NCI-H2029 (cell line): ENCODE results near the gene NFATC4.
A peak's percentile ranks its signal among the peaks of the same experiment; 100 is the strongest.

ENCODE experiments used
- DNase-seq: peaks from one replicate; lab custom pipeline; 2025; lab: John Stamatoyannopoulos, UW

NFATC4 gene

GRCh38 chr14:24388474-24389179 is 20.6 kb downstream of the NFATC4 start:
- DNase-seq, result no peak

GRCh38 chr14:24389226-24389848 is 21.4 kb downstream of the NFATC4 start:
- DNase-seq, result no peak

- DNase-seq, result no peak
Observed at GRCh38 chr14:24390701-24391468, 22.9 kb downstream of the NFATC4 start.

- peak; percentile 75 for DNase-seq
Observed at GRCh38 chr14:24392325-24393091, 24.5 kb downstream of the NFATC4 start.

- DNase-seq, result no peak
Observed at GRCh38 chr14:24394275-24394674, 26.3 kb downstream of the NFATC4 start.

GRCh38 chr14:24395609-24396582 is 27.9 kb downstream of the NFATC4 start:
- DNase-seq, result no peak

GRCh38 chr14:24397639-24398292 is 29.8 kb downstream of the NFATC4 start:
- DNase-seq, result no peak

GRCh38 chr14:24398293-24398652 is 30.3 kb downstream of the NFATC4 start:
- no peak for DNase-seq

- no peak for DNase-seq
Observed at GRCh38 chr14:24398653-24399446, 30.9 kb downstream of the NFATC4 start, which contains the start of gene NYNRIN. Gene NYNRIN (plus strand): TSS chr14:24399003. CDS start chr14:24399247, 244 bp downstream.

GRCh38 chr14:24399447-24399822 is 31.5 kb downstream of the NFATC4 start:
- no peak for DNase-seq

GRCh38 chr14:24399999-24400718 is 32.2 kb downstream of the NFATC4 start:
- DNase-seq, result no peak

GRCh38 chr14:24401810-24402702 is 34.1 kb downstream of the NFATC4 start:
- no peak for DNase-seq

- DNase-seq, result no peak
Observed at GRCh38 chr14:24403294-24403998, 35.5 kb downstream of the NFATC4 start.

GRCh38 chr14:24404814-24405213 is 36.8 kb downstream of the NFATC4 start:
- no peak for DNase-seq

GRCh38 chr14:24406416-24406815 is 38.4 kb downstream of the NFATC4 start:
- DNase-seq, result no peak

GRCh38 chr14:24407608-24408325 is 39.8 kb downstream of the NFATC4 start:
- DNase-seq, result no peak

GRCh38 chr14:24408764-24409163 is 40.8 kb downstream of the NFATC4 start:
- DNase-seq, result no peak
